Trophoblast cell (in vitro differentiated cells and primary cell): ENCODE results near the gene GSX2.
A peak's percentile ranks its signal among the peaks of the same experiment; 100 is the strongest.

Experiments used
- DNase-seq, 2 donors: peaks; one replicate each; pipeline ENCODE4 v3.0.0-alpha.2; 2016
- H2AFZ ChIP-seq: 2 replicates; pipeline ENCODE4 v1.6.1; 2013; ENCODE audit warnings: low read length, moderate library complexity, mild to moderate bottlenecking; ENCODE audit not compliant: insufficient read depth, poor library complexity
- H2AK5ac ChIP-seq: 2 replicates; pipeline ENCODE4 v1.6.1; 2013; ENCODE audit warnings: mild to moderate bottlenecking, low read length
- H2BK120ac ChIP-seq: 2 replicates; pipeline ENCODE4 v1.6.1; 2013; ENCODE audit warnings: low read length, mild to moderate bottlenecking, moderate library complexity; ENCODE audit not compliant: insufficient read depth, poor library complexity
- H2BK12ac ChIP-seq: 2 replicates; pipeline ENCODE4 v1.6.1; 2013; ENCODE audit warnings: mild to moderate bottlenecking, low read length, moderate library complexity
- H2BK5ac ChIP-seq: 2 replicates; pipeline ENCODE4 v1.6.1; 2013; ENCODE audit warnings: low read length, low read depth, moderate library complexity, mild to moderate bottlenecking; ENCODE audit not compliant: poor library complexity
- H3K14ac ChIP-seq: 2 replicates; pipeline ENCODE4 v1.6.1; 2013; ENCODE audit warnings: mild to moderate bottlenecking, low read length
- H3K18ac ChIP-seq: 2 replicates; pipeline ENCODE4 v1.6.1; 2013; ENCODE audit warnings: mild to moderate bottlenecking, low read length
- H3K23ac ChIP-seq: 2 replicates; pipeline ENCODE4 v1.6.1; 2013; ENCODE audit warnings: low read length
- H3K27ac ChIP-seq: 2 replicates; pipeline ENCODE4 v1.5.1; 2013; ENCODE audit warnings: low read depth, mild to moderate bottlenecking, inconsistent platforms, low read length, moderate library complexity
- H3K27me3 ChIP-seq: 2 replicates; pipeline ENCODE4 v1.6.1; 2013; ENCODE audit warnings: inconsistent platforms, mild to moderate bottlenecking, low read length, moderate library complexity; ENCODE audit not compliant: insufficient read depth
- H3K36me3 ChIP-seq, 2 experiments: 1 replicate in 1 of 2; 2 replicates in 1 of 2; pipeline ENCODE4 v1.6.1; 2013; ENCODE audit warnings: low read length in 2 of 2, mild to moderate bottlenecking in 2 of 2, moderate library complexity in 1 of 2; ENCODE audit not compliant: insufficient read depth in 2 of 2, control insufficient read depth in 1 of 2
- H3K4ac ChIP-seq: 2 replicates; pipeline ENCODE4 v1.6.1; 2013; ENCODE audit warnings: low read depth, mild to moderate bottlenecking, low read length, moderate library complexity
- H3K4me1 ChIP-seq, 2 experiments: 1 replicate in 1 of 2; 2 replicates in 1 of 2; pipeline ENCODE4 v1.6.1; 2013; ENCODE audit warnings: low read length in 2 of 2, mild to moderate bottlenecking in 2 of 2, moderate library complexity in 1 of 2; ENCODE audit not compliant: insufficient read depth in 2 of 2, control insufficient read depth in 1 of 2
- H3K4me2 ChIP-seq: 2 replicates; pipeline ENCODE4 v1.6.1; 2013; ENCODE audit warnings: inconsistent platforms, mild to moderate bottlenecking, low read length, moderate library complexity
- H3K4me3 ChIP-seq: 2 replicates; pipeline ENCODE4 v1.5.1; 2013; ENCODE audit warnings: mild to moderate bottlenecking, low read depth, low read length, inconsistent platforms
- H3K79me1 ChIP-seq: one replicate; pipeline ENCODE4 v1.6.1; 2013; ENCODE audit warnings: low read length
- H3K79me2 ChIP-seq: 2 replicates; pipeline ENCODE4 v1.6.1; 2013; ENCODE audit warnings: low read length, mild to moderate bottlenecking; ENCODE audit not compliant: control insufficient read depth, insufficient read depth, poor library complexity
- H3K9ac ChIP-seq: 2 replicates; pipeline ENCODE4 v1.6.1; 2013; ENCODE audit warnings: mild to moderate bottlenecking, low read length
- H3K9me3 ChIP-seq: 2 replicates; pipeline ENCODE4 v1.6.1; 2013; ENCODE audit warnings: low read depth, mild to moderate bottlenecking, control low read depth, inconsistent platforms, low read length; ENCODE audit not compliant: insufficient read depth
- H4K12ac ChIP-seq: 2 replicates; pipeline ENCODE4 v1.6.1; 2013; ENCODE audit warnings: low read depth, mild to moderate bottlenecking, low read length, moderate library complexity
- H4K8ac ChIP-seq: 2 replicates; pipeline ENCODE4 v1.6.1; 2013; ENCODE audit warnings: low read depth, mild to moderate bottlenecking, low read length, moderate library complexity
- H4K91ac ChIP-seq: one replicate; pipeline ENCODE4 v1.6.1; 2013; ENCODE audit warnings: low read depth, mild to moderate bottlenecking, low read length, moderate library complexity
- WGBS: extraction: QIAGEN DNeasy Blood & Tissue Kit; methylation state at CpG from one replicate; pipeline ENCODE4 v1.1.7; 2013; ENCODE audit warnings: missing lambda C conversion rate; ENCODE audit not compliant: insufficient read length, insufficient coverage; ENCODE audit errors: extremely low coverage; 5-methylcytosine and 5-hydroxymethylcytosine counted together

GSX2 gene

DNA sequence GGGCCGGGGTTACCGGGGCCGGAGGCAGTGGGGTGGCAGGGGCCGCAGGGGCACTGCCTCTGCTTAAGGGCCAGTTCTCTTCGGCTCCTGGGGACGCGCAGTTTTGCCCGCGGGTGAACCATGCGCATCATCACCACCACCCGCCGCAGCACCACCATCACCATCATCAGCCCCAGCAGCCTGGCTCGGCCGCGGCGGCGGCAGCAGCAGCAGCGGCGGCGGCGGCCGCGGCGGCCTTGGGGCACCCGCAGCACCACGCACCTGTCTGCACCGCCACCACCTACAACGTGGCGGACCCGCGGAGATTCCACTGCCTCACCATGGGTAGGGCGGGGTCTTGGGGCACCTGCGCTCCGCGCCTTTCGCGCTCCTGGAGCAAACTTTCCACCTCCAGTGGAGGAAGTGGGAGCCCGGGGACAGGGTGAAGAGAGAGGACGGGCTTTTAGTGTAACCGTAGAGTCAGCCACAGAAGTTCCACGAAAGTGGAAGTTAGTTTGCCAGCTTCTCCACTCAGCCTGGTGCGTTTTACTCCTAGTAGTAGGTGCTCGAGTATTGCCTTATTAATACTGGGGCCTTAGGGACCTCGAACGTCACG, 729 bp downstream of the GSX2 start:
- Histone ChIP-seq H2AK5ac (no peak overlapping the region), H3K4ac (no peak overlapping the region), H3K36me3 (no peaks in the 10 kb centered on the region), H3K27ac (no peak overlapping the region), H3K79me1 (peaks cover 10% of the 10 kb centered on the region), H3K4me3 (no peak overlapping the region), H3K18ac (no peak overlapping the region), H4K12ac (no peak overlapping the region), H3K79me2 (peaks cover 2% of the 10 kb centered on the region), H2AFZ (no peak overlapping the region), H4K8ac (no peak overlapping the region), H4K91ac (no peak overlapping the region), H3K4me1 (peaks cover 20 to 28% of the 10 kb centered on the region in 2 experiments), H3K4me2 (peak overlapping the region; percentile 58), H3K23ac (peak overlapping the region; percentile 21), H3K27me3 (peaks cover 68% of the 10 kb centered on the region), H2BK120ac (no peak overlapping the region), H3K9me3 (no peaks in the 10 kb centered on the region), H3K9ac (no peak overlapping the region), H2BK12ac (no peak overlapping the region), H3K14ac (no peak overlapping the region), H2BK5ac (no peak overlapping the region)
- DNase-seq = peak; percentile 34 to 57
- WGBS = no CpG with 5 or more reads among the region's 46 CpGs

DNA sequence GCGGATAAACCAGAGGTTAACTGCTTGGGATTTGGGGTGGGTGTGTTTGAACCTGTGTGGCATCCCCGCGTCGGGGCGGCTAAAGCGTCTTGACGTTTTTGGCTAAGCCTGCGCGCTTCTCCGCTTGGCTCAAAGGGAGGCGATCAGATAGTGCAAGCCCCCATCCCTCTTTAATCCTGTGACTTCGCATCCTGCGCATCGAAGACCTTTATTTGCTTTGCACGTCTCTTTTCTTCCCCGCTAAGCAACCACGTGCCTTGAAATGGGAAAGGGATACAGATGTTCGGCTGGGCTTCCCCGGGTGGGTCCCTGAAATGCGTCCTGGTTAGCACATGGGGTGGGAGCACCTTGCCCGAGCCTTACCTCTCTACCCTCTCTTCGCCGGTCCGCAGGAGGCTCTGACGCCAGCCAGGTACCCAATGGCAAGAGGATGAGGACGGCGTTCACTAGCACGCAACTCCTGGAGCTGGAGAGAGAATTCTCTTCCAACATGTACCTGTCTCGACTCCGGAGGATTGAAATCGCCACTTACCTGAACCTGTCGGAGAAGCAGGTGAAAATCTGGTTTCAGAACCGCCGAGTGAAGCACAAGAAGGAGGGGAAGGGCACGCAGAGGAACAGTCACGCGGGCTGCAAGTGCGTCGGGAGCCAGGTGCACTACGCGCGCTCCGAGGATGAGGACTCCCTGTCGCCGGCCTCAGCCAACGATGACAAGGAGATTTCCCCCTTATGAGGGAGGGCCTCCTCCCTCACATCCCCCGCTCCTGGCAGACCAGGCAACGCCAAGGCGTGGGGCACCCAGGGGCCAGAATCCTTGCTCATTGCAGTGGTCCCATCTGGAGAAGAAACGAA, 1.5 kb downstream of the GSX2 start:
- Histone ChIP-seq H3K27ac (no peak overlapping the region), H3K79me1 (peaks cover 10% of the 10 kb centered on the region), H2BK120ac (no peak overlapping the region), H3K79me2 (peaks cover 2% of the 10 kb centered on the region), H3K23ac (no peak overlapping the region), H4K91ac (no peak overlapping the region), H3K4me1 (peaks cover 20 to 28% of the 10 kb centered on the region in 2 experiments), H2BK5ac (no peak overlapping the region), H3K4ac (no peak overlapping the region), H3K4me2 (peak overlapping the region; percentile 58), H3K9me3 (no peaks in the 10 kb centered on the region), H3K9ac (no peak overlapping the region), H2AK5ac (no peak overlapping the region), H2AFZ (no peak overlapping the region), H4K12ac (no peak overlapping the region), H3K36me3 (no peaks in the 10 kb centered on the region), H4K8ac (no peak overlapping the region), H3K18ac (peak overlapping the region; percentile 64), H3K14ac (peak overlapping the region; percentile 13), H3K4me3 (no peak overlapping the region), H3K27me3 (peaks cover 65% of the 10 kb centered on the region), H2BK12ac (peak overlapping the region; percentile 78)
- no CpG with 5 or more reads among the region's 50 CpGs for WGBS
- DNase-seq = no peak

DNA sequence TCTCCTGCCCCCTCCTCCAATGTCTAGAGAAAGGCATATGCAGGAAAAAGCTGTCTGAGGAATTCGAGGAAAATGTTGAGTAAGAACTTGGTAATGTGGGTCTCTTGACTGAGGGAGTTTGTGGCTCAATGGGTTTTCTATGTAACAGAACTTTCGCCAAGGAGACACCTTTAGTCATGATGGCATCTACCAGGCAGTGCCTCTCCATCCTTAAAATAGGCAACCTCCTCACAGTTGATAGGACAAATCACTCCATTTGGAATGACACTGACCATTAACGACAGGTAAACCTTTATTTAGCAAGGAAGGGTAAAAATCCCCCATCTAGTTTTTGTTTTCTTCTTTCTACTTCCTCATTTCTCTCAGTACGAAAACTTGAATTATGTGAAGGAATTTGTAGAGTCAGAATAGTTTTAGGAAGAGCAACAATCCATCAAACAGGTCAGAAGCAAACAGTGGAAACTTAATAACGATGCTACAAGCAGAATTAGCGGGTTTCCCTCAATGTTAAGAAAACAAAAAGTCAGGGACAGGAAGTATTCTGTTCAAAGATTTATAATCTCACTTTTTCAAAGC, 2.7 kb downstream of the GSX2 start:
- WGBS = no CpG with 5 or more reads among the region's 6 CpGs

DNA sequence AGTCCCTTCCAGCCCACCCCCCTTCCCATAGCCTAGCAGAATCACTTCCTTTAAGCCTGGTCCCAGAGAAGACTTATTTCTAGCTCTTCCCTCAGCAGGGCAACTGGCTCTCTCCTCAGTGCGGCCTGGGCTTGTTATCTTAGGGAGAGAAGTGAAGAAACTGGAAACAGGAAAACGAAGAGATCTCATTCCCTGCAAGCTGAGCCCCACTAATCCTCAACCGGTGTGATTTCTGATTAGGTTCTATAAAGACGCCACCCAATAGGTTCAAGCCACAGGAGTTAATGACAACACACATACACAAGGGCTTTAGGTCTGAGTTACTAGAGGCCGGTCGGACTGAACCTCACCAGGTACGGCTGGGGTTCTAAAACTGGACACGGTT, 3.2 kb downstream of the GSX2 start:
- no peak overlapping the region for H2AFZ ChIP-seq
- H3K79me1 ChIP-seq = peaks cover 8% of the 10 kb centered on the region
- peak overlapping the region; percentile 2 for H4K12ac ChIP-seq
- peak overlapping the region; percentile 72 for H4K91ac ChIP-seq
- H2BK5ac ChIP-seq = no peak overlapping the region
- peak overlapping the region; percentile 59 for H3K4me2 ChIP-seq
- H3K9ac ChIP-seq = no peak overlapping the region
- H3K79me2 ChIP-seq = peaks cover 2% of the 10 kb centered on the region
- no peak overlapping the region for H3K18ac ChIP-seq
- H2AK5ac ChIP-seq = no peak overlapping the region
- H3K23ac ChIP-seq = no peak overlapping the region
- H3K4me1 ChIP-seq = peaks cover 20 to 26% of the 10 kb centered on the region in 2 experiments
- H3K27me3 ChIP-seq = peaks cover 51% of the 10 kb centered on the region
- no CpG with 5 or more reads among the region's 8 CpGs for WGBS
- H2BK120ac ChIP-seq = no peak overlapping the region
- H3K14ac ChIP-seq = no peak overlapping the region
- no peak overlapping the region for H3K27ac ChIP-seq
- H4K8ac ChIP-seq = peak overlapping the region; percentile 4
- no peak overlapping the region for H3K4ac ChIP-seq
- no peaks in the 10 kb centered on the region for H3K36me3 ChIP-seq
- H3K9me3 ChIP-seq = no peaks in the 10 kb centered on the region
- peak overlapping the region; percentile 66 for H2BK12ac ChIP-seq
- no peak for DNase-seq
- no peak overlapping the region for H3K4me3 ChIP-seq

More for the DNA sequence above, 2.7 kb downstream of the GSX2 start:
- no peak overlapping the region for H3K9ac ChIP-seq
- no peak overlapping the region for H2BK5ac ChIP-seq
- H2AK5ac ChIP-seq = no peak overlapping the region
- no peak overlapping the region for H3K4me3 ChIP-seq
- H3K36me3 ChIP-seq = no peaks in the 10 kb centered on the region
- peaks cover 8% of the 10 kb centered on the region for H3K79me1 ChIP-seq
- no peak overlapping the region for H4K91ac ChIP-seq
- H3K23ac ChIP-seq = no peak overlapping the region
- H3K27ac ChIP-seq = no peak overlapping the region
- H2BK120ac ChIP-seq = no peak overlapping the region
- H4K8ac ChIP-seq = no peak overlapping the region
- H3K79me2 ChIP-seq = peaks cover 2% of the 10 kb centered on the region
- no peak overlapping the region for H3K4ac ChIP-seq
- H3K27me3 ChIP-seq = peaks cover 56% of the 10 kb centered on the region
- H3K9me3 ChIP-seq = no peaks in the 10 kb centered on the region
- H3K4me2 ChIP-seq = no peak overlapping the region
- no peak overlapping the region for H4K12ac ChIP-seq
- H2BK12ac ChIP-seq = no peak overlapping the region
- H3K4me1 ChIP-seq = peaks cover 20 to 26% of the 10 kb centered on the region in 2 experiments
- H3K14ac ChIP-seq = no peak overlapping the region
- H3K18ac ChIP-seq = no peak overlapping the region
- no peak overlapping the region for H2AFZ ChIP-seq
- DNase-seq = no peak
